ENCODE data around the gene CNOT9. TPM values are rescaled to one million over a fixed set of nuclear protein-coding genes. Genes with fewer than 3 reads are reported as not detected.

The CNOT9 gene
- total RNA-seq, 4 donors from 2014 or later = 14.6 to 36.7 (median 31.3) TPM

GRCh38 chr2:218627939-218628338, 59.3 kb downstream of the CNOT9 start:
- TF ChIP-seq POLR2AphosphoS5 (IDR thresholded peaks at IDR 0.05) (no peak), EP300 (IDR thresholded peaks at IDR 0.05; ENCODE audit: low read depth) (no peak), CTCF (IDR thresholded peaks at IDR 0.05) (no peak), POLR2A (IDR thresholded peaks at IDR 0.05) (no peak)
- Histone ChIP-seq H3K4me3 (no peak overlapping the region), H3K27ac (no peak overlapping the region), H3K4me1 (no peaks in the 10 kb centered on the region), H3K27me3 (no peaks in the 10 kb centered on the region), H3K9me3 (no peaks in the 10 kb centered on the region), H3K36me3 (no peaks in the 10 kb centered on the region)
- in situ Hi-C loops (cut with MboI; ENCODE audit: low pct_ligation_motif_present in 1 of 4, low pct_unique_long_range_greater_than_20kb in 1 of 4, low sequenced_read_pairs in 3 of 4) = no loop called here
- DNase-seq = no peak
- WGBS, 2 donors (ENCODE audit: low coverage in 1 of 2) = 88 to 93% methylated on average over 2 to 4 of the region's 4 CpGs
- intact Hi-C loops (cut with DNase I; ENCODE audit: low total_unique reads) = no loop called here

- WGBS, 2 donors (ENCODE audit: low coverage in 1 of 2) = 75 to 83% methylated on average over 4 of the region's 4 CpGs
- TF ChIP-seq CTCF (IDR thresholded peaks at IDR 0.05) (no peak), POLR2AphosphoS5 (IDR thresholded peaks at IDR 0.05) (no peak), EP300 (IDR thresholded peaks at IDR 0.05; ENCODE audit: low read depth) (no peak), POLR2A (IDR thresholded peaks at IDR 0.05) (no peak)
- peaks cover 0 to 17% (median 8%) of the 10 kb centered on the region in 4 donors for H3K36me3 ChIP-seq
- DNase-seq = no peak
- H3K27ac ChIP-seq = no peak overlapping the region
- H3K9me3 ChIP-seq = no peaks in the 10 kb centered on the region
- H3K4me3 ChIP-seq = no peak overlapping the region
- no peaks in the 10 kb centered on the region for H3K27me3 ChIP-seq
- no peaks in the 10 kb centered on the region for H3K4me1 ChIP-seq
- in situ Hi-C loops (cut with MboI; ENCODE audit: low pct_ligation_motif_present in 1 of 4, low pct_unique_long_range_greater_than_20kb in 1 of 4, low sequenced_read_pairs in 3 of 4) = no loop called here
- intact Hi-C loops (cut with DNase I; ENCODE audit: low total_unique reads) = no loop called here
Measured at GRCh38 chr2:218631837-218632236, 63.2 kb downstream of the CNOT9 start.

GRCh38 chr2:218635719-218636118, 67.1 kb downstream of the CNOT9 start:
- Histone ChIP-seq H3K9me3 (no peaks in the 10 kb centered on the region), H3K4me1 (no peaks in the 10 kb centered on the region), H3K27me3 (no peaks in the 10 kb centered on the region), H3K27ac (no peak overlapping the region), H3K4me3 (no peak overlapping the region), H3K36me3 (peaks cover 0 to 48% (median 23%) of the 10 kb centered on the region in 4 donors)
- intact Hi-C loops (cut with DNase I; ENCODE audit: low total_unique reads) (no loop called here), in situ Hi-C loops (cut with MboI; ENCODE audit: low pct_ligation_motif_present in 1 of 4, low pct_unique_long_range_greater_than_20kb in 1 of 4, low sequenced_read_pairs in 3 of 4) (no loop called here)
- WGBS, 2 donors (ENCODE audit: low coverage in 1 of 2) = 93 to 100% methylated on average over 3 to 5 of the region's 5 CpGs
- no peak for DNase-seq
- TF ChIP-seq EP300 (IDR thresholded peaks at IDR 0.05; ENCODE audit: low read depth) = no peak
- no peak for TF ChIP-seq POLR2A (IDR thresholded peaks at IDR 0.05)
- no peak for TF ChIP-seq POLR2AphosphoS5 (IDR thresholded peaks at IDR 0.05)
- TF ChIP-seq CTCF (IDR thresholded peaks at IDR 0.05) = no peak

- in situ Hi-C loops (cut with MboI; ENCODE audit: low pct_ligation_motif_present in 1 of 4, low pct_unique_long_range_greater_than_20kb in 1 of 4, low sequenced_read_pairs in 3 of 4) = no loop called here
- Histone ChIP-seq H3K27me3 (no peaks in the 10 kb centered on the region), H3K4me1 (no peaks in the 10 kb centered on the region), H3K4me3 (no peak overlapping the region), H3K9me3 (no peaks in the 10 kb centered on the region), H3K36me3 (peaks cover 0 to 48% (median 23%) of the 10 kb centered on the region in 4 donors), H3K27ac (no peak overlapping the region)
- intact Hi-C loops (cut with DNase I; ENCODE audit: low total_unique reads) = no loop called here
- 98% methylated on average over 18 of the region's 18 CpGs; no CpG with 5 or more reads in 1 of the 2 donors for WGBS, 2 donors (ENCODE audit: low coverage in 1 of 2)
- no peak for DNase-seq
- TF ChIP-seq POLR2A (IDR thresholded peaks at IDR 0.05) (no peak), CTCF (IDR thresholded peaks at IDR 0.05) (no peak), POLR2AphosphoS5 (IDR thresholded peaks at IDR 0.05) (no peak), EP300 (IDR thresholded peaks at IDR 0.05; ENCODE audit: low read depth) (no peak)
Measured at GRCh38 chr2:218638372-218638771, 69.7 kb downstream of the CNOT9 start.

Data from transverse colon (tissue), 4 donors.